DND-41 (cell line): Measurements from ENCODE around the gene MFNG.

Source experiments
- CTCF ChIP-seq: IDR thresholded peaks from 2 replicates; pipeline ENCODE4 v1.5.1; 2012; ENCODE audit warnings: borderline replicate concordance, low read length, moderate library complexity, mild to moderate bottlenecking; ENCODE audit not compliant: poor library complexity, severe bottlenecking; ENCODE audit errors: extremely low read depth
- EZH2 ChIP-seq: IDR thresholded peaks from 3 replicates; pipeline ENCODE4 v1.6.1; 2012; ENCODE audit warnings: borderline replicate concordance, low read depth, mild to moderate bottlenecking, moderate library complexity, low read length, inconsistent platforms; ENCODE audit not compliant: severe bottlenecking

GRCh38 chr22:37425800-37426705, 60.1 kb downstream of the MFNG start:
- TF ChIP-seq CTCF (no peak), EZH2 (no peak)
